GM18858 (cell line): Measurements from ENCODE around the gene PSMD13.

Experiments used
- ATAC-seq: cut with Tn5 transposase; IDR thresholded peaks from one replicate; pipeline ENCODE4 v1.9.1; 2021; ENCODE audit not compliant: unreplicated experiment

The PSMD13 gene

GRCh38 chr11:270451-271318 lies 33.9 kb downstream of the PSMD13 start:
- ATAC-seq = no peak

- no peak for ATAC-seq
Measured at GRCh38 chr11:271319-271715, 34.5 kb downstream of the PSMD13 start.

- no peak for ATAC-seq
Measured at GRCh38 chr11:272195-272930, 35.6 kb downstream of the PSMD13 start.

- ATAC-seq = no peak
Measured at GRCh38 chr11:272931-273198, 36.1 kb downstream of the PSMD13 start.

- no peak for ATAC-seq
Measured at GRCh38 chr11:276219-276618, 39.4 kb downstream of the PSMD13 start.

GRCh38 chr11:278001-278951 lies 41.5 kb downstream of the PSMD13 start, which contains the start of gene NLRP6:
Gene NLRP6 (plus strand): TSS chr11:278407. CDS start chr11:278570, 163 bp downstream.
- no peak for ATAC-seq

GRCh38 chr11:279040-279965 lies 42.5 kb downstream of the PSMD13 start:
- ATAC-seq = no peak

GRCh38 chr11:279966-280705 lies 43.4 kb downstream of the PSMD13 start:
- no peak for ATAC-seq

GRCh38 chr11:280706-281485 lies 44.1 kb downstream of the PSMD13 start:
- no peak for ATAC-seq

- no peak for ATAC-seq
Measured at GRCh38 chr11:281486-282161, 44.8 kb downstream of the PSMD13 start.

- no peak for ATAC-seq
Measured at GRCh38 chr11:282171-282570, 45.4 kb downstream of the PSMD13 start.

- ATAC-seq = no peak
Measured at GRCh38 chr11:282630-283360, 46.0 kb downstream of the PSMD13 start.

- ATAC-seq = no peak
Measured at GRCh38 chr11:283405-284104, 46.8 kb downstream of the PSMD13 start.

GRCh38 chr11:284105-285020 lies 47.6 kb downstream of the PSMD13 start:
- no peak for ATAC-seq

- ATAC-seq = no peak
Measured at GRCh38 chr11:285021-285893, 48.5 kb downstream of the PSMD13 start.
